IMR-90 (cell line): Measurements from ENCODE around the gene CADM1.

ENCODE experiments used
- CEBPB ChIP-seq: IDR thresholded peaks from 2 replicates; pipeline ENCODE4 v1.6.1; 2012; ENCODE audit warnings: low read depth, low read length, improper control_type of control experiment
- CTCF ChIP-seq: conservative IDR thresholded peaks from 2 replicates; pipeline ENCODE4 v1.5.1; 2012; ENCODE audit warnings: mild to moderate bottlenecking, low read depth, low read length, improper control_type of control experiment
- ELK1 ChIP-seq: fragments of 150-350 bp; IDR thresholded peaks from 2 replicates; pipeline ENCODE4 v1.6.1; 2016; ENCODE audit warnings: low read depth, mild to moderate bottlenecking, low read length, moderate library complexity, borderline replicate concordance
- MAZ ChIP-seq: IDR thresholded peaks from 2 replicates; pipeline ENCODE4 v1.6.1; 2012; ENCODE audit warnings: low read depth, mild to moderate bottlenecking, low read length, improper control_type of control experiment, moderate library complexity, borderline replicate concordance
- MXI1 ChIP-seq: IDR thresholded peaks from 2 replicates; pipeline ENCODE4 v1.6.1; 2012; ENCODE audit warnings: low read depth, mild to moderate bottlenecking, low read length, moderate library complexity, borderline replicate concordance
- POLR2A ChIP-seq: IDR thresholded peaks from 2 replicates; pipeline ENCODE4 v1.6.1; 2012; ENCODE audit warnings: mild to moderate bottlenecking, low read depth, low read length
- RAD21 ChIP-seq: IDR thresholded peaks from 2 replicates; pipeline ENCODE4 v1.6.1; 2012; ENCODE audit warnings: low read length, improper control_type of control experiment
- RCOR1 ChIP-seq: IDR thresholded peaks from 2 replicates; pipeline ENCODE4 v1.6.1; 2012; ENCODE audit warnings: mild to moderate bottlenecking, low read length, improper control_type of control experiment; ENCODE audit not compliant: insufficient replicate concordance
- SMC3 ChIP-seq: fragments of 150-350 bp; IDR thresholded peaks from 2 replicates; pipeline ENCODE4 v1.6.1; 2016; ENCODE audit warnings: low read depth, mild to moderate bottlenecking, antibody characterized with exemption, low read length, moderate library complexity
- USF2 ChIP-seq: fragments of 150-350 bp; IDR thresholded peaks from 2 replicates; pipeline ENCODE4 v1.6.1; 2017; ENCODE audit warnings: mild to moderate bottlenecking, antibody characterized with exemption, low read length, low read depth

GRCh38 chr11:115503886-115504275, 334 bp downstream of the CADM1 start:
- TF ChIP-seq CEBPB (no peak), CTCF (no peak), RAD21 (no peak), SMC3 (no peak), MAZ (no peak), USF2 (no peak), ELK1 (no peak), POLR2A (no peak), MXI1 (no peak), RCOR1 (no peak)
